ENCODE data around the gene TNS1. TPM values are rescaled to one million over a fixed set of nuclear protein-coding genes. Genes with fewer than 3 reads are reported as not detected.

Gene TNS1
- total and polyA plus RNA-seq, 2 experiments from 2014 or later: 16.2 to 27.6 TPM

DNA sequence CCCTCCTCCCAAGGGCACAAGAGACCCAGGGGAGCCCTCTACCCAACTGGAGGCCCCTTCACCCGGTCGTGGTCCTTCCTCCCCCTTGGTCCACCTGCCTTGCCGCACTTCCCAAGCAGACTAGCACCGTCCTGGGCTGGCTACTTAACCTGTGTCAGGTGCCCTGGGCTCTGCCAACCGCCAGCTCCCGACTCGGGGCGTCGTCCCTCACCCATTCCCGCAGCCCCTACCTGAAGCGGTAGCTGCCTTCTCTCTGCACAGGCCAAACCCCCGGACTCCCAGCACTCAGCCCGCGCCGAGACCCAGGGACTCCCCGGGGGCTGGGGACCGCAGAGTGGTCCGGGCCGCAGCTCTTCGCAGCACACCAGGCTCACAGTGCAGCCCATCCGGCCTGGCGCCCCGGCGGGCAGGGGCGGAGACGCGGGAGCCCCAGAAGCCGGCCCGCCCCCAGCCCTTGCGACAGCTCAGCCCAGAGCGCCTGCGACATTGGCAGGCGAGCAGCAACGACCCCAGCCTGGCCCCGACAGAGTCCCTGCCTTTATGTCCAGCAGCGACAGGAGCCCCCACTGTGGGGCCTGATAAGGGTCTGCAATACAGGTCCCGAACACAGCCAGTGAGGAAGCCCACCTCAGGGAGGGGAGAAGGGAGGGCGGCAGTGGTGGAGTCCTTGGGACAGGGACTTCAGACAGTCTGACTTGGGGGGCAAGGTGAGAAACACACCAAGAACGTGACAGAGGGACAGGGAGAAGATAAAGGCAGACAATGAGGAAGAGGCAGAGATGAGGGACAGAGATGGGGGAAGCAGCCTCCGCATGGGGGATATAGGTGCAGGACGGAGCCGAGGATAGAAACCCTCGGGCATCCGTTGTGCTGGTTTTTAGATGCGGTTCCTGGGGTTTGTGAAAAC lies 31.0 kb upstream of the TNS1 start:
- Histone ChIP-seq H3K79me2 (no peaks in the 10 kb centered on the region), H3K9me3 (ENCODE audit: low read depth) (no peaks in the 10 kb centered on the region), H3K27ac (no peak overlapping the region), H3K4me2 (peak overlapping the region; percentile 83), H3K4me3 (no peak overlapping the region), H3K36me3 (replicated peaks; ENCODE audit: insufficient read depth, low read depth) (no peaks in the 10 kb centered on the region), H2AFZ (peak overlapping the region; percentile 33), H3K9me2 (replicated peaks; ENCODE audit: insufficient read depth) (no peaks in the 10 kb centered on the region), H3K27me3 (peaks cover 33% of the 10 kb centered on the region), H3K4me1 (ENCODE audit: insufficient read depth) (peaks cover 10% of the 10 kb centered on the region), H4K20me1 (ENCODE audit: insufficient read depth, poor library complexity, severe bottlenecking) (no peaks in the 10 kb centered on the region)
- DNase-seq (ENCODE audit: low spot score): no peak
- TF ChIP-seq EZH2 (IDR thresholded peaks at IDR 0.05; ENCODE audit: borderline replicate concordance): peak; percentile 57
- TF ChIP-seq EZH2phosphoT487 (IDR thresholded peaks at IDR 0.05; ENCODE audit: low read depth, severe bottlenecking, unreplicated experiment): no peak
- WGBS (ENCODE audit: low lambda C conversion rate, missing lambda C conversion rate): 24% methylated on average over 42 of the region's 45 CpGs

DNA sequence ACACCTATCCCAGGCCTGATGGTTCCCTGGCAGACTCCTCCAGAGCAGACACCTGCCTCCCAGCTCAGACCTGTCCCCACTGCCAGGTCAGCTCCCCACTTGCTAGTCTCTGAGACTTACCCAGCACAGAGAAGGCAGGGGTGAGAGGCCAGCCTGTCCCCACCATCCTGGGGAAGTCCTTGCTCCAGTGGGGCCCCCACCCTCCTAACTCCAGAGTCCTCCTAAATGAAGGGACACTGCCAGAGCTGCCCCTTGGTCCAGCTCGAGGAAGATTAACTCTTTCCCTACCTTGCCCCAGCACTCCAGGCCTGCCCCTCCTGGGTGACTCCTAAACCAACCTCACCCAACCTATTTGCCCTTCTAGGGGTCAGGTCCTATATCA lies 30.4 kb upstream of the TNS1 start:
- Histone ChIP-seq H3K36me3 (replicated peaks; ENCODE audit: insufficient read depth, low read depth) (no peaks in the 10 kb centered on the region), H3K27ac (no peak overlapping the region), H3K27me3 (peaks cover 26% of the 10 kb centered on the region), H2AFZ (no peak overlapping the region), H3K4me1 (ENCODE audit: insufficient read depth) (peaks cover 10% of the 10 kb centered on the region), H3K4me2 (peak overlapping the region; percentile 83), H3K79me2 (no peaks in the 10 kb centered on the region), H3K9me3 (ENCODE audit: low read depth) (no peaks in the 10 kb centered on the region), H3K9me2 (replicated peaks; ENCODE audit: insufficient read depth) (no peaks in the 10 kb centered on the region), H4K20me1 (ENCODE audit: insufficient read depth, poor library complexity, severe bottlenecking) (no peaks in the 10 kb centered on the region), H3K4me3 (no peak overlapping the region)
- TF ChIP-seq, protein P1, sequence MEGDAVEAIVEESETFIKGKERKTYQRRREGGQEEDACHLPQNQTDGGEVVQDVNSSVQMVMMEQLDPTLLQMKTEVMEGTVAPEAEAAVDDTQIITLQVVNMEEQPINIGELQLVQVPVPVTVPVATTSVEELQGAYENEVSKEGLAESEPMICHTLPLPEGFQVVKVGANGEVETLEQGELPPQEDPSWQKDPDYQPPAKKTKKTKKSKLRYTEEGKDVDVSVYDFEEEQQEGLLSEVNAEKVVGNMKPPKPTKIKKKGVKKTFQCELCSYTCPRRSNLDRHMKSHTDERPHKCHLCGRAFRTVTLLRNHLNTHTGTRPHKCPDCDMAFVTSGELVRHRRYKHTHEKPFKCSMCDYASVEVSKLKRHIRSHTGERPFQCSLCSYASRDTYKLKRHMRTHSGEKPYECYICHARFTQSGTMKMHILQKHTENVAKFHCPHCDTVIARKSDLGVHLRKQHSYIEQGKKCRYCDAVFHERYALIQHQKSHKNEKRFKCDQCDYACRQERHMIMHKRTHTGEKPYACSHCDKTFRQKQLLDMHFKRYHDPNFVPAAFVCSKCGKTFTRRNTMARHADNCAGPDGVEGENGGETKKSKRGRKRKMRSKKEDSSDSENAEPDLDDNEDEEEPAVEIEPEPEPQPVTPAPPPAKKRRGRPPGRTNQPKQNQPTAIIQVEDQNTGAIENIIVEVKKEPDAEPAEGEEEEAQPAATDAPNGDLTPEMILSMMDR (IDR thresholded peaks at IDR 0.05; ENCODE audit: poor library complexity): no peak
- no peak for TF ChIP-seq EZH2phosphoT487 (IDR thresholded peaks at IDR 0.05; ENCODE audit: low read depth, severe bottlenecking, unreplicated experiment)
- no peak for TF ChIP-seq EZH2 (IDR thresholded peaks at IDR 0.05; ENCODE audit: borderline replicate concordance)
- no peak for DNase-seq (ENCODE audit: low spot score)
- WGBS (ENCODE audit: low lambda C conversion rate, missing lambda C conversion rate): 50% methylated on average over 1 of the region's 1 CpG

DNA sequence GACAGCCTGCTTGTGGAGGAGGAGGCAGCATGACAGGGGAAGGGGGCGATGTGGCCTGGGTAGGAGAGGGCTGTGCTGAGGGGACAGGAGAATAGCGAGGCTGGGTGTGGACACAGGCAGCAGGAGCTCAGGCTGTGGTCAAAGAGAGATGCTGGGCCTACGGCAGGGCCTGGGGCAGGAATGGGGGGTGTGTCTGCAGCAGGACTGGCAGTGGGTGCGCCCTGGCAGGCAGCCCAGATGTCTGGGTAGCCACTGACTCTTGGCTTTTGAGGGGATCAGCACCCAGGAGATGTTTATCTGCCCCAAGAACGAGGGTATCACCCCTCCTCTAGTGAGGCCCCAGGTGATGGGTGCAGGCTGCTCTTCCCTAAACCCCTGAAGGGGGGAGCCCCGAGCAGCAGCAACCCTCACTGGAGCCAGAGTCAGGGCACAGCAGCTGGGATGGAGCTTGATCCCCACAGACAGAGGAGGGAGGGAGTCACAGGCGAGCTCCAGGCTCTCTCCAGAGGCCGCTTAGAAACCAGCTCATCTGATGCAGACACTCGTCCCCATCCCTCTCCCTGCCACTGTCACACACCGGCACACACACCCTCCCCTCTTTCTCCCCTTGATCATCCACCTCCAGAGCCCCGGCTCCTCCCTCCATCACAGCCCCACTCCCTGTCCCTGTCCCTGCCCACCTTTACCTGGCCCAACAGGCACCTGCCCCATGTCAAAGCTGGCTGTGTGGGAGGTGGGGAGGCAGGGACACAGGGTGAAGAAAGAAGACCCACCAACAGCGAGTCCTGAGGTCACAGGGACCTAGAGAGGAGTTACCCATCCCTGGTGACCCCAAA lies 29.8 kb upstream of the TNS1 start:
- Histone ChIP-seq H3K27ac (no peak overlapping the region), H2AFZ (no peak overlapping the region), H3K9me2 (replicated peaks; ENCODE audit: insufficient read depth) (no peaks in the 10 kb centered on the region), H4K20me1 (ENCODE audit: insufficient read depth, poor library complexity, severe bottlenecking) (no peaks in the 10 kb centered on the region), H3K4me1 (ENCODE audit: insufficient read depth) (peaks cover 10% of the 10 kb centered on the region), H3K4me2 (no peak overlapping the region), H3K36me3 (replicated peaks; ENCODE audit: insufficient read depth, low read depth) (no peaks in the 10 kb centered on the region), H3K9me3 (ENCODE audit: low read depth) (no peaks in the 10 kb centered on the region), H3K4me3 (no peak overlapping the region), H3K79me2 (no peaks in the 10 kb centered on the region), H3K27me3 (peaks cover 22% of the 10 kb centered on the region)
- no peak for DNase-seq (ENCODE audit: low spot score)
- WGBS (ENCODE audit: low lambda C conversion rate, missing lambda C conversion rate): 82% methylated on average over 12 of the region's 12 CpGs
- TF ChIP-seq, protein P1 (IDR thresholded peaks at IDR 0.05; ENCODE audit: poor library complexity): no peak
- TF ChIP-seq EZH2phosphoT487 (IDR thresholded peaks at IDR 0.05; ENCODE audit: low read depth, severe bottlenecking, unreplicated experiment) (no peak), EZH2 (IDR thresholded peaks at IDR 0.05; ENCODE audit: borderline replicate concordance) (no peak)

All from hepatocyte (in vitro differentiated cells).